Activated T-cell treated with anti-CD3 and anti-CD28 coated beads, Interleukin-2, amount 50 U/mL, for 1 hour (primary cell): ENCODE data around the gene KCNC4.

Experiments used
- DNase-seq: peaks from one replicate; pipeline ENCODE4 v3.0.0-alpha.2; 2020

KCNC4 gene

DNA sequence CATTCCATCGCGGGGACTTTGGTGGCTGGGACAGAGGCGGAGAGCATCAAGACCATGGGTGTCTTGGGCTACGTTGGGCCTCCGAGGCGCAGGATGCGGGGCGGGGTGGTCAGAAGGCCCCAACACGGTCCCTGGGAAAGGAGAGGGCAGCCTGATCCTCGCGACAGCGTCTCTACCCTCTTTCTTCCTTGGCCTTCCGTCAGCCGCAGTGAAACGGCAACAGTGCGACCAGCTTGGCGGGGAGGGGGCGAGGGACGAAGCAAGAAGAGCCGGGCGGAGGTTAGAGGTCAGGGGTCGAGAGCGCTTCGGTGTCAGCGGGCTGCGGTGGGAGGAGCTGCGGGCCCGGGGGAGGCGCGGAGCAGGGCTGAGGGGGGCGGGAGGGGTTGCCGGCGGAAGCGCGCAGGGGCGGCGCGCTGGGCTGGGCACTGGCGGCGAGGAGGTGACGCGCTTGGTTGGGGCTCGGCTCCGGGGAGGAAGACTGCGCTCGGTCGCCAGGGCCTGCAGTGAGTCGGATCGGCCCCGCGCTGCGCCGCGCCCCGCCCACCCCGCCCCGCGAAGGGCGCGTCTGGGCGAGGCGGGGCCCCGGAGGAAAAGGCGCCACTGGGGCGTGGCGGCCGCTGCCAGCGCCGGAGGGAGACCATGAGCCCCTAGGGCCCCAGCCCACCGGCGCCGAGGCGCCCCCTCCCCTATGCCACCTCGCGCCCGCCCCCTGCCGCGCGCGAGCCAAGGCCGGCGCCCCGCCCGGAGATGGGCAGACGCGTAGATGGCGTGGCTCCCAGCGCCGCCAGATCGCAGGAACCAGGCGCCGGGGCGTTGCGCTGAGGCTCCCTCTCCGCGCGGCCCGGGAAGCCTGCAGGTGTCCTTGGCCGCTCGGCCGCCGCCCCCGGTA, at the start of gene KCNC4:
Gene KCNC4 (plus strand): TSS at position 600 of the 889 bp plus-strand sequence. CDS start 1,186 bp downstream, outside the sequence.
- DNase-seq, result peak; percentile 90

DNA sequence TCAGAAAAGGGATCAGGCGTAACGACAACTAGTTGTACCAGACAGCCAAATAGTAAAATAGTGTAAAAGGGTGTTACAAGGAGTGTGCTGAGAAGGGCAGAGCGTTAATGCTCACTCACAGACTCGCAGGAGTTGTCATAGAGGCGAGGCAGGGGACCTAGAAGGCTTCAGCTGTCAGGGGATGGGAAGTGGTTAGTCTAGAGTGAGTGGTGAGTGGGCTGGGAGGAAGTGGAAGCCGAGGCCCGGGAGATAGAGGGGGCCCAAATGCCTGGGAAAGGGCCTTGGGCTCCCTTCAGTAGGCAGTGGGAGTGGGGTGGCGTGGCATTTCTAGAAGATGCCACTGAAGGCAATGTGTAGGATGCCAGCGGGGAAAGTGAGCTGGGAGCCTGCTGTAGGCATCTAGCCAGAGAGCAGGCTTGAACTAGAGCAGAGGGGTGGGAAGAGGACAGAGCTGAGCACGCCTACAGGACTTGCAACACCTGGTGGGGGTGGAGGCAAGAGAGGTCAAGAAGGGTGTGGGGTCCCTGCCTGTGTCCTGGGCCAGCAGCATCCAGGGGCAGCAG, 49.5 kb upstream of the KCNC4 start:
- DNase-seq, result no peak

DNA sequence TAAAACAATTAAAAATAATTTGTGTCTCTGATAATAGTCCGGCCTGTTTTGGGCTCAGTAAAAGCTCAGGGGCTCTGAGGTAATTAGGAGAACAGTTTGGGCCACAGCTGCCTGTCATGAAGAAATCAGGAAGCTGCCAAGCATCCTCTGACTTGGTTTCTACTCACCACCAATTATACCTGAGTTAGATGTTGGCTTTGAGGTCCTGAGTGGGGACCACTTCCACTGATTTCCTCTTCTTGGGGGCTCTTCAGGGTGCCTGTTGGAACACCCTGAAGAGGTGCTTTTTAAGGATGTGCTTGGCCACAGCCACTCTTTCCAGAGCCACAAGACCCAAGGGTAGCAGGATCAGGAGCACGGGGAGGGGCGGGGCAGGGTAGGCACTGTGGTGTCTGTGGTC, 48.9 kb upstream of the KCNC4 start:
- DNase-seq, result no peak

DNA sequence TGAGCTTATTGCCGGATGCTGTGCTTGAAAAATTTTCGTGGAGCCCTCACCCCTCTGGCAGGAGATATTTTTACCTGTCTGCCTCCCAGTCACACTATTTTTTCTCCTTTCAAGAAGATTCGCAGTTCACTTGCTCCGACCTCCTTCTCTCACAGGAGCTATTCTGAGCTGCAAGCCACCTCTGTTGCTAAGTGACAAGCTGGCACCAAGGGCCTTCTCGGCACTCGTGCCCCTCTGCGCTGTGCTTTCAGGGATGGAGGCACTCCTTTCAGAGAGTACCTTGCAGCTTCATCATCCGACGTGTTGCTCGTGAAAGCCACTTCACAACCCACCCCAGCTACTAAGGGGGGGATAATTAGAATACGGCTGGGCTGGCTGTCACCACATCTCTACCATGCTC, 48.3 kb upstream of the KCNC4 start:
- no peak for DNase-seq

DNA sequence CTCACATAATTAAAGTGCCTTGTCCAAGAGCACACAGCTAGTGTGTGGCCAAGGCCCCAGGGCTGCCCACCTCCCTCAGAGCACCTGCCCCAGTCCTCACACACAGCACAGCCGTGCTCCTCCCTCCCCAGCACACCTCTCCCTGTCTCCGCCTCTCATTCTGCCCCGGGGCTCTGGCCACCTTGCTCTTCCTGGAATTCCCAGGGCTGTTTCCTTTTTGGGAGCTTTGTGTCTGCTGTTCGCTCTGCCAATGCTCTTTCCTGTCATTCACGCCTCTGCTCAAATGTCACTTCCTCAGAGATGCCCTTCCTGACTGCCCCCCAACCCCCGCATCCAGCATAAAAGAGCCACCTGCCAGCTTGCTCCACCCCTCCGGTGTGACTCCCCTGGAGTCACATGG, 46.5 kb upstream of the KCNC4 start:
- DNase-seq, result no peak

DNA sequence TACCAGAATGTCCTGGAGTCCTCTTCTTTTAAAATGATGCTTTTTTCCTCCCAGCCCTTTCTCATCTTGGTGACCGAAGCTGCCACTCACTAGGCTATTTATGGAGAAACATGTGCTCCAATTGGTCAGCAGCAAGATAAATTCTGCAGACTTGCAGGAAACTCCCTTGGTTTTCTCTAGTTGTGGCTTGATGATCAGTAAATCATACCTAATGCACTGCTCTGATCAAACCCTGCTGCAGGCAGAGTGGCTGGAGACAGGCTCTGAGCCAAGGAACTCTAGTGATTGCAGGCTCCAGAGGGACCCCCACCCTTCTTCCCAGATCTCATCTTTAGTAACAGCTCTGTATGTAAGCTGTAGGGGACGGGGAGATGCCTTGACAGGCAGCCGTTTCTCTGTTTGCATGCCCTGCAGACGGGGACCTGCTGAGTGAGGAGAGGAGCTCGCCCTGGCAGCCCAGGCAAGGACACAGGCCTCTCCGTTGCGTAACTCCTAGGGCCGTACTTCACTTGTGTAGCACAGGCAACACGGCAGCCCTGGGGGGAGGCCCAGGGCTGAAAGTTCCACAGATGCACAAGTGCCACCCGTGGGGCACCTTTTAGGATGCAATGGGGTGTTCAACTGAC, 45.3 kb upstream of the KCNC4 start:
- DNase-seq, result no peak

DNA sequence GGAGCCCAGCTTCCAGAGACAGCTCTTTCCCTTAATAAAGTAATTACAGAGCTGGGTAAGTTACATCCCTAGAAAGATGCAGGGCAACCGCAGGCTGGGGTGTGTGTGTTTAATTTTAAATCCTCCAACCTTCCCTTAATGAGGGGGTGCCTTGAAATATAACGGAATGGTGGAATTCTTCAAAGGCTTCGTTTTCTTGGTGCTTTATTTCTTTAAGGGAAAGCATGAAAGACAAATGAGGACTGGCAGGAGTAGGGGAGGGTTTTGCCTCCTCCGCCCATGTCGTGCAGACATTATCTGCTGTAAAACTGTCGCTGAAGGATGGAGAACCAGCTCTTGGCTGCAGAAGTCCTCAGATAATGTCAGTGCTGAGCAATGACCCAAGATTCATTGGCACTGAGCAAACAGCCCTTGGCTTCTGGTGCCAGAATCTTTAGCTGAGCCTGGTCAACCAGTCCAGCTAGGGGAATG, 44.3 kb upstream of the KCNC4 start:
- DNase-seq, result no peak

DNA sequence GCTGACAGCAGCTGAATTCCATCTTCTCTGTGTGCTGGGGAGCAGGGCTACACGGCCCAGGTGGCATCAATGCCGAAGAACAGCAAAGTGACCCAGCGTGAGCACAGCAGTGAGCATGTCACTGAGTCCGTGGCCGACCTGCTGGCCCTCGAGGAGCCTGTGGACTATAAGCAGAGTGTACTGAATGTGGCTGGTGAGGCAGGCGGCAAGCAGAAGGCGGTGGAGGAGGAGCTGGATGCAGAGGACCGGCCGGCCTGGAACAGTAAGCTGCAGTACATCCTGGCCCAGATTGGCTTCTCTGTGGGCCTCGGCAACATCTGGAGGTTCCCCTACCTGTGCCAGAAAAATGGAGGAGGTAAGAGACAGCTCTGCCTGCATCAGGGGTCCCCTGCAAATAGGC, 43.3 kb upstream of the KCNC4 start:
- no peak for DNase-seq

DNA sequence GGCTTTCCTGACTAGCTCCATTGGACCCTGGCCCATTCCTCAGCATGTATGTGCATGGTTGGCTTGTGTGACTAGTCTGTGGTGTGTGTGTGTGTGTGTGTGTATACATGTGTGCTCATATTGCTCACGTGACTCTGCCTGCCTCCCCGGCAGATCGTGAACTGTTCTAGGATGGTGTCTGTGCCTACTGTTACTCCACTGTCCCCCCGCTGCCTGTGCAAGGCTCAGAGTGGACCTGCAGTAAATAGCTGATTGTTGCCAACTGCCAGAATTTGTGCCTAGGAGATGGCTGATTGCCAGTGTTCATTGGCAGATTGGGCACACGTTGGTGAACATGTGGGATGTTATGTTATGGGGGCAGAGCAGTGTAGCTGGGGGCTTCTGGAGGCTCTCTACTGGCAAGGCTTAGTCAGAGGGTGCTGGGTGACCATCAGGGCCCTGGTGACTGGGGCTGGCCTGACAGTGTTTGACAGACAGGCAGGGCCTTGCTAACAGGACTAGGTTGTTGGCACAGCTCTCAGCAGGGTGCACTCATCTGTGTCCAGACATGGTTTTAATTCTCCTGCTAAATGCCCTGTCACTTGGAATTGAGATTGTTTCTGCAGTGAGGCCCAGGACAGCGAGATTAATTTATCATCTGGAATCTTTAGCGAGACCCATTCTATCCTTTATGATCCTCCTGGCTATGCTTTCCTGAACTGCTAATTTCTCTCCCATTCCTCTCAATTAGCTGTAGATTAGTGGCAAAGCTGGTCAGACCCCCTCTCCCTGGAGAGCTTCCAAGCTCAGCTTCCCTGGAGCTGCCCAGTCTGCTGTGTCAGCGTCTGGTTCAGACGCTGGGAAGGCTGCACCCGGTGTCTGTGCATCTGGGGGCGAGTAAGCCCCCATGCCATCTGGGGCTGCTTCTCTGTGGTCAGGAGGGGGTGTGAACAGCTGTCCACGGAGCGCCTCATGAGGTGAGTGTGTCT, 39.1 kb upstream of the KCNC4 start:
- no peak for DNase-seq

DNA sequence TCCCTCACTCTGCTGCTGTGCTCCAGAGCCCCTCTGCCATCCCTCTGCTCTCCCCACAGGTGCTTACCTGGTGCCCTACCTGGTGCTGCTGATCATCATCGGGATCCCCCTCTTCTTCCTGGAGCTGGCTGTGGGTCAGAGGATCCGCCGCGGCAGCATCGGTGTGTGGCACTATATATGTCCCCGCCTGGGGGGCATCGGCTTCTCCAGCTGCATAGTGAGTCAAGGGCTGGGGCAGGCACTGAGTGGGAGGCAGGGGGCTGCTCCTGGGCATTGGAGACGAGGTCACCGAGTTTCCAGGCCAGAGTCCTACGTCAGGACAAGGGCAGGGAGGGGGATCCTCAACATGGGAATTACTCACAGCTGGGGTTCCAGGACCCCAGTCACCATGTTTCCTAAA, 38.1 kb upstream of the KCNC4 start:
- no peak for DNase-seq

DNA sequence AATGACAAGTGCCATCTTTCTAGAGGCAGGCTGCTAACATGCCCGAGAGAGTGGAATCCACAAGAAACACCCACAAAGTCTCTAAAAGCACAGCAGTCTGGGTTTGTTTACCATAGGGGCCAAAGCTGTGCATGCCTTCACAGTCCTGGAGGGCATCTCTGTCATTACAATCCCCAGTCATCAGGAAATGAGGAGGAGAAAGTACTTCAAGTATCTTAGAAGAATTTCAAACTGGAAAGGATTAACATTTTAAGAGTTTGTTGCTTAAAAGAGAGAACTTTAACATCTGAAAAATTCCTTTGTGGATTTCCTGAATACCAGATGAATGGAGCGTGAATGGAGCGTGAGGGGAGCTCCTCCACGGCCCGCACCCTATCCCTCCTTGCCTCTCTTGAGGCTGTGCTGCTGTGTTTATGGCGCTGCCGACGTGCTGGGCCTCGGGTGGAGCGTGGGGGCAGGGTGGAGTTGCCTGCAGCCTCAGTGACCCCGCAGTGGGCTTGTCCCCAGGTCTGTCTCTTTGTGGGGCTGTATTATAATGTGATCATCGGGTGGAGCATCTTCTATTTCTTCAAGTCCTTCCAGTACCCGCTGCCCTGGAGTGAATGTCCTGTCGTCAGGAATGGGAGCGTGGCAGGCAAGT, 36.5 kb upstream of the KCNC4 start:
- no peak for DNase-seq

DNA sequence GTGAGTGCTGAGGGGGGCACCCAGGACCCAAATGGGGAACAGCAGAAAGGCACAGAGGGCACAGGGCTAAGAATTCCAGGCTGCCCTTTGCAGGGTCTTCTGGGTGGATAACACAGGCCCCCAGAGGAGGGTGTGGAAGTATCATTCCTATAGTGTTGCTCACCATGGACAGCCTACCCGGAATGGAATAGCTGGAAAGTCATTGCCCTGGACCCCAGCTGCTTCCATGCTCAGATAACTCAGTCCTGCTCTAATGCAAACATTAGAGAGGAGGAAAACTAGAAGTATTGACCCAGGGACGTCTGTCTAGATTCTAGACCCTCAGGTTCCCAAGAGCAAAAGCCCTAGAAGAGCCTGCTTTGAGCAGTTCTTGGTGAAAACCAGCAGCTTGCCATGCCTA, 35.2 kb upstream of the KCNC4 start:
- no peak for DNase-seq

DNA sequence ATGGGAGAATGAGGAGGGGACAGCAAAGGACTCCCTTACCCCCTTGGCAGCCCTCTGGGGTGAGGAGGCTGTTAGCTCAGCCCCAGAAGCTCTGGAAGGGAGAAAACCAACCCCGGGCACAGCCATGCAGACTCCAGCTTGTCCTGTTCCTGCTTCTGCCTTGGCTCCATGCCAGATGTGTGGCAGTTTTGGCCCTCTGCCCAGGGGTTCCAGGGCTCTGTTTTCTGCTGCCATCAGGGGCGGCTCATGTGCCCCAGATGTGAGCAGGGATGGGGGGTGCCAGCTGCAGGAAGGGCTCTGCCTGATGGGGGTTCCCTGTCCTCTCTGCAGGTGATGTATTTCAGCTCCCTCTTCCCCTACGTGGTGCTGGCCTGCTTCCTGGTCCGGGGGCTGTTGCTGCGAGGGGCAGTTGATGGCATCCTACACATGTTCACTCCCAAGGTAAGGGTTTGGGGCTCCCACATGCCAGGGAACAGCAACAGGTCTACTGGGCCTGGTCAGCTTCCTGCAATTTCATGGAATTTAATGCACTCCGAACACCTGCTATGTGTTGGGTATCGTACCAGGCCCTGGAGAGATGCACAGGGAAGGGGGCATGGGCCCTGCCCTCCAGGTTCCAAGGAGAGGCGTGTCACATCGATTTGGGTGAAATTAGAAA, 33.7 kb upstream of the KCNC4 start:
- DNase-seq, result no peak

DNA sequence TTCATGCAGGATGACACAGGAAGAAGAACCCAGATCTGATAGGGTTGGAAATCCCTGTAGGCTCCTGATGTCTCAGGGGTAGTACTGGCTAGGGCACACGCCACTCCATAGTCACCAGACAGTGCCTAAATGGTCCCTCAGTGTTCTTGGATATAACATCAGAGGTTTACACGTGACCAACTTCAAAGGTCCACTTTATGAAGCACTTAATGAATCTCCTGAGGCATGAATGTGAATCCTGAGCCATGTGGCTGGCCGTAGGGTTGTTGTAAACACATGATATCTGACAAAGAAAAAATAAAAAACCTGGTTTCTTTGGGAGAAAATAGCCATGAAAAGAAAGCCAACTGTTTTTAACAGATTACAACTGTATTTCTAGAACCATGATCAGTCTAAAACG, 32.3 kb upstream of the KCNC4 start:
- no peak for DNase-seq

DNA sequence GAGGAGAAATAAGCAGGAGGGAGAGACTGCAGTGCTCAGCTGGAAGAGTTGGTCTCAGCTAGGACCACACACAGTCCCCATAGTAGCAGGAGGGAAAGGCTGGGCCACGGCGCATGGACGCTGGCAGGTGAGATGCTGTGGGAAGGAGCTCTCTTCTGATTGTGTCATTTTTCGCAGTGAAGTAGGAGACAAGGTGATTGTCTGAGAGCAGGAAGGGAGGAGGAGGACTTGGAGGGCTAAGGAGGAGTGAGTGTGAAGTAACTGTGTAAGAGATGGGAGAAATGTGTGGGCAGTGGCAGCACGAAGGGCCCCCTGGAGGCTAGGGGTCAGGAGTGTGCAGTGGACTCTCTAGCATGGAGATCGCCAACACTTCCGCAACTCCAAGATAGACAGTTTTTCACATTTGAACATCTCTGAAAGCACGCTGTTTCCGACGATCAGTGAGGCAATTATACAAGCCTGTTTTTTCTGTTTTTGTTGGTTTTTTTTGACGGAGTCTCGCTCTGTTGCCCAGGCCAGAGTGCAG, 26.4 kb upstream of the KCNC4 start:
- no peak for DNase-seq

DNA sequence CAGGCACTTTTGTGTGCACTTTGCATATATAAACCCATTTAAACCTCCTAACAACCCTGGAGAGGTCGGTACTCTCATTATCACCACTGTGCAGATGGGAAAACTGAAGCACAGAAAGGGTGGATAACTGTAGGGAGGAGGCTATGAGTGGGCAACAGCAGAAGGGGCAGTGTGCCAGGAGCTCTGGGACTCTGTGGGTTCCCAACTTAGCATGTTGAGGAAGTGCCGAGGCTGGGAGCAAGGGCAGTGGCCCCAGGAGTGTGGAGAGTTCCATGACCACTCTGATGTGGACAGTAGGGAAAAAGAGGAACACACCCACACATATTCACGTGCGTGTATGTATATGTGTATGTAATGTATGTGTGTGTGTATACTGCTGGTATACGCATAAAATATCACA, 25.7 kb upstream of the KCNC4 start:
- no peak for DNase-seq

DNA sequence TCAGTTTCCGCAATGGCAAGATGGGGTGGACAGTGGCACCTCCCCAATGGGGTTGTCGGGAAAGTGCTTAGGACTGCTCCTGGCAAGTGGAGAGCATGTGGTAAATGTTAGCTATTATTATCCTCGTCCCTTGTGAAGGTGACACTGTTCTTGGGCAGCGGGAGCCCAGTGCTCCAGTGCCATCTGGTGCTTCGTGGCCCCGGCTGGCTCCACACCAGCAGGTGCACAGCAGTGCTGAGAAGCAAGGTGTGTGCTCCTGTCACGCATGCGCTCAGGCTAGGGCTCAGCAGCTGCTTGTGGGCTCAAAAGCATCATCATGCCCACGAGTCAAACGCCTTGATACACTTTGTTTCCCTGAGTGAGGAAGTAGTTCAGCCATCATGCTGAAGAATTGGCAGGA, 24.9 kb upstream of the KCNC4 start:
- no peak for DNase-seq

DNA sequence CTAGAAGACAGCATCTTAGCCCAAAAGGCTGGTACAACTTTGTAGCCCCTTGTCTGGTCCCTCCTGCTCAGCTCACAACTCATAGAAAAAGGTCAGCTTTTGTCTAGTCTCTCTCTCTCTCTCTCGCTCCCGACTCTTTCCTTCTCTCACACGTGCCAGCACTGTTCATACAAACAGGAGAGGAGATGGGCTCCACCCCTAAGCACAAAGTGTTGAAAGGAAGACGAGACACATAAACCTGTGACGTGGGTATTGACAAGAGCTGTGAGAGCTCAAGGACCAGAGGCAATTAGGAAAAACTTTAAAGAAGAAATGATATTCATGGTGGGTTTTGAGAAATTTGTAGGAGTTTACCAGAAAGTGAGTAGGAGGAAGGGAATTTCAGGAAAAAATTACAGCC, 23.6 kb upstream of the KCNC4 start:
- no peak for DNase-seq

DNA sequence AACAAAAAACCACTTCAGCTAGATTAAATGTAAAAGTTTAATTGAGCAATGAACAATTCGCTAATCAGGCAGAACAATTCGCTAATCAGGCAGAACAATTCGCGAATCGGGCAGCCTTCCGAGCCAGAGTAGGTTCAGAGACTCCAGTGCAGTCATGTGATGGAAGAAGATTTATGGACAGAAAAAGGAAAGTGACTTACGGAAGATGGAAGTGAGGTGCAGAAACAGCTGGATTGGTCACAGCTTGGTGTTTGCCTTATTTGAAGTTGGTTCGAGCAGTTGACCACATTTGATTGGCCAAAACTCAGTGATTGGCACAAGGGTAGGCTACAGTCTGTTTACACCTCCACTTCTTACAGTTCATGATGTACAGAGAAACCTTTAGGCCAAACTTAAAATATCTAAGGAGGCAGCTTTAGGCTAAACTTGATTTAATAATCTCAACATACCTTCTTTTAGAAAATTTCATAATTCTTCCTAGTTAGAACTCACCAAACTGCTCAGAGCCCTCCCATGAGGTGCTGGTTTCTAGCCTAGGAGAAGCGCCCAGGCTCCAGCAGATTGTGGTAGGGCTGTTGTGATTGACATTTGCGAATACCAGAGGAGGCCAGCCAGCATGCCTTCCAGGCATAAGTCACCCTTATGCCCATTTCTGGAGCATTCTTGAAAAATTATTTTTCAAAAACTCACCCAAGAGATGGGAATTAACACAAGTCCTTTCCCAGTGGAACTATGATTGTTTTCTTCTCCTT, 22.8 kb upstream of the KCNC4 start:
- DNase-seq, result no peak

DNA sequence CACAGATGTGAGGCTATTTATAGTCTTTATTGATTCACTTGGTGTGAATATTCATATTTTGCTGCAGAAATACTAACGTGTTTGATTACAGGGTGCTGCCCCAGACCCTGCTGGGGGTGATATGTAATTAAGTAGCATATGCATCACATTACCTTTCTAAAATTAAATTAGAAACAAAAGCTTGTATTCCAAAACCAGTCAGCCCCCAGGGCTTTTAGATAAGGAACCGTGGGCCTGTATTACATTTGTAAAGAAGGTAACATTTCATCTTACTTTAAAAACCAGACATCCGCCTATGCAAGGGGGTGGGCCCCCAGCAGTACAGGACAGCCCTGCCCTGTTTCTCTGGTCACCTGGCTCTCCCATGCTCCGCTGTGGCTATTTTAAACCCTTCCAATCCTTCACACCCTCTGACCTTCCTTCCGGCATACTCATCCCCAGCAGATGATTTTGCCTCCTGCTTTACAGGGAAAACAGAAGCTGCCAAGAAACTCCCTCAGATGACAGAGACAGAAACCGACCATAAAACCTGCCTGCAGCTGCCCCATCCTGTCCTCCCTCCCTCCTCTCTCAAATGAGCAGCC, 22.0 kb upstream of the KCNC4 start:
- no peak for DNase-seq
